NCI-H187 treated with DMSO at 0.1 percent for 48 hours (cell line): ENCODE results near the gene CTNNA3.
"Not testable (repeated sequence)": the region's sequence is repeated elsewhere in the genome, so short reads cannot be mapped to it uniquely, and the experiment has no call there.

Experiments
- DNase-seq: peaks from one replicate; lab custom pipeline; 2025; lab: John Stamatoyannopoulos, UW

The CTNNA3 gene

GRCh38 chr10:67506083-67506756 lies 189.8 kb downstream of the CTNNA3 start:
- no peak for DNase-seq

- DNase-seq, result no peak
These were observed 203.5 kb downstream of the CTNNA3 start for GRCh38 chr10:67492317-67493019.

GRCh38 chr10:67487906-67488619 lies 207.9 kb downstream of the CTNNA3 start:
- no peak for DNase-seq

GRCh38 chr10:67487199-67487598 lies 208.8 kb downstream of the CTNNA3 start:
- no peak for DNase-seq

- DNase-seq, result no peak
These were observed 218.1 kb downstream of the CTNNA3 start for GRCh38 chr10:67477868-67478267.

GRCh38 chr10:67476201-67476600 lies 219.8 kb downstream of the CTNNA3 start:
- no peak for DNase-seq

- no peak for DNase-seq
These were observed 222.0 kb downstream of the CTNNA3 start for GRCh38 chr10:67473850-67474633.

- no peak for DNase-seq
These were observed 225.0 kb downstream of the CTNNA3 start for GRCh38 chr10:67471022-67471421.

GRCh38 chr10:67464278-67464677 lies 231.7 kb downstream of the CTNNA3 start:
- no peak for DNase-seq

- no peak for DNase-seq
These were observed 243.1 kb downstream of the CTNNA3 start for GRCh38 chr10:67452892-67453291.

GRCh38 chr10:67438605-67439304 lies 257.2 kb downstream of the CTNNA3 start:
- no peak for DNase-seq

GRCh38 chr10:67433276-67433675 lies 262.7 kb downstream of the CTNNA3 start:
- DNase-seq, result no peak

GRCh38 chr10:67402620-67403019 lies 293.4 kb downstream of the CTNNA3 start:
- DNase-seq, result no peak

GRCh38 chr10:67401711-67402110 lies 294.3 kb downstream of the CTNNA3 start:
- no peak for DNase-seq

- DNase-seq, result not testable (repeated sequence)
These were observed 309.0 kb downstream of the CTNNA3 start for GRCh38 chr10:67386841-67387533.

- no peak for DNase-seq
These were observed 309.7 kb downstream of the CTNNA3 start for GRCh38 chr10:67386260-67386659.

- DNase-seq, result no peak
These were observed 310.4 kb downstream of the CTNNA3 start for GRCh38 chr10:67385566-67385965.

GRCh38 chr10:67385089-67385488 lies 310.9 kb downstream of the CTNNA3 start:
- DNase-seq, result no peak

GRCh38 chr10:67331121-67331910 lies 364.7 kb downstream of the CTNNA3 start:
- DNase-seq, result no peak
